Common myeloid progenitor, CD34-positive (primary cell): Measurements from ENCODE around the gene ACAP1.

Experiments
- CTCF ChIA-PET: fragments of 350-600 bp; sonication (Branson Sonifier 250); formaldehyde crosslinking; loops from one replicate; lab custom pipeline; 2021; ENCODE audit warnings: antibody characterized with exemption; lab: Charles Lee
- POLR2A ChIA-PET: fragments of 350-600 bp; sonication (Branson Sonifier 250); formaldehyde crosslinking; loops from one replicate; lab custom pipeline; 2021; ENCODE audit warnings: antibody characterized with exemption; lab: Charles Lee
- DNase-seq, 3 donors: peaks; one replicate each; pipeline versions ENCODE4 v3.0.0 to v3.0.0-alpha.2; 2013
- H3K27ac ChIP-seq, 2 experiments: 1 replicate in 1 of 2; 2 replicates in 1 of 2; pipeline ENCODE4 v1.7.0; 2013; ENCODE audit warnings: inconsistent platforms in 2 of 2, low read length in 2 of 2, mild to moderate bottlenecking in 2 of 2, low read depth in 1 of 2, moderate library complexity in 1 of 2; ENCODE audit not compliant: severe bottlenecking in 2 of 2, insufficient read depth in 1 of 2, poor library complexity in 1 of 2
- H3K27me3 ChIP-seq, 5 experiments: replicated peaks in 2 of 5; 1 replicate in 3 of 5; 2 replicates in 2 of 5; pipeline versions ENCODE4 v1.6.1 to v1.7.0; 2013; ENCODE audit warnings: low read length in 4 of 5, mild to moderate bottlenecking in 2 of 5, moderate library complexity in 2 of 5, inconsistent platforms in 1 of 5; ENCODE audit not compliant: insufficient read depth in 5 of 5, control insufficient read depth in 4 of 5
- H3K36me3 ChIP-seq, 4 experiments: 1 replicate in 2 of 4; 2 replicates in 2 of 4; pipeline versions ENCODE4 v1.6.1 to v1.7.0; 2013; ENCODE audit warnings: low read length in 3 of 4, control low read depth in 1 of 4, mild to moderate bottlenecking in 1 of 4; ENCODE audit not compliant: control insufficient read depth in 4 of 4, insufficient read depth in 4 of 4
- H3K4me1 ChIP-seq, 4 experiments: 1 replicate in 3 of 4; 2 replicates in 1 of 4; pipeline versions ENCODE4 v1.6.1 to v1.7.1; 2013; ENCODE audit warnings: low read length in 3 of 4, mild to moderate bottlenecking in 3 of 4, control low read depth in 1 of 4, inconsistent platforms in 1 of 4, moderate library complexity in 1 of 4; ENCODE audit not compliant: control insufficient read depth in 4 of 4, insufficient read depth in 4 of 4; ENCODE audit errors: control extremely low read depth in 1 of 4
- H3K4me3 ChIP-seq, 7 experiments: 1 replicate in 4 of 7; 2 replicates in 3 of 7; pipeline versions ENCODE4 v1.5.1 to v1.7.0; 2013; ENCODE audit warnings: mild to moderate bottlenecking in 7 of 7, low read length in 6 of 7, moderate library complexity in 6 of 7, inconsistent platforms in 2 of 7, low read depth in 2 of 7, control low read depth in 1 of 7; ENCODE audit not compliant: insufficient read depth in 4 of 7, control insufficient read depth in 1 of 7; ENCODE audit errors: extremely low read depth in 1 of 7
- H3K9me3 ChIP-seq, 5 experiments: 1 replicate in 4 of 5; 2 replicates in 1 of 5; pipeline versions ENCODE4 v1.6.1 to v1.7.1; 2013; ENCODE audit warnings: low read length in 4 of 5, mild to moderate bottlenecking in 2 of 5, inconsistent platforms in 1 of 5, low read depth in 1 of 5, moderate library complexity in 1 of 5; ENCODE audit not compliant: control insufficient read depth in 4 of 5, insufficient read depth in 2 of 5; ENCODE audit errors: control extremely low read depth in 1 of 5
- WGBS: methylation state at CpG from one replicate; pipeline ENCODE4 v1.1.5; 2013; ENCODE audit not compliant: insufficient coverage; 5-methylcytosine and 5-hydroxymethylcytosine counted together

The ACAP1 gene

GRCh38 chr17:7382901-7383300 lies 46.6 kb downstream of the ACAP1 start:
- Histone ChIP-seq H3K36me3 (peaks cover 0 to 2% (median 0%) of the 10 kb centered on the region in 4 experiments), H3K27ac (no peak overlapping the region), H3K9me3 (peaks cover 0 to 11% (median 3%) of the 10 kb centered on the region in 5 experiments), H3K27me3 (peaks cover 2 to 38% (median 23%) of the 10 kb centered on the region in 5 experiments), H3K4me3 (no peak overlapping the region), H3K4me1 (peaks cover 0 to 31% (median 18%) of the 10 kb centered on the region in 4 experiments)
- 98% methylated on average over 10 of the region's 10 CpGs for WGBS
- CTCF ChIA-PET: interaction anchor here (0.9 to 1.9 kb wide), 3 partner anchors 8 to 54 kb away, joined by 3 to 5 read pairs (median 5); no protein-coding TSS in a partner anchor
- POLR2A ChIA-PET: no interaction called here
- no peak for DNase-seq

DNA sequence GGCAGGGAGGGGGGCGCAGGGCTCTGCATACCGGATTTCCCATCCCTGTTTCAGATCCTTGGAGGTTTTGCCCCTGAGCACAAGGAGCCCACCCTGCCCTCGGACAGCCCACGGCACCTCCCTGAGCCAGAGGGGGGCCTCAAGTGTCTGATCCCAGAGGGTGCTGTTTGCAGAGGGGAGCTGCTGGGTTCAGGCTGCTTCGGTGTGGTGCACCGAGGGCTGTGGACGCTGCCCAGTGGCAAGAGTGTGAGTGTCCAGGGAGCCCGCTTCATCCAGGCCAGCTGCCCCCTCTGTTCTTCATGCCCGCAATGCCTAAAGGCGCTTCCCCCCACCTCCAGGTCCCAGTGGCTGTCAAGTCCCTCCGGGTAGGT lies 47.0 kb downstream of the ACAP1 start:
- Histone ChIP-seq H3K27ac (no peak overlapping the region), H3K4me3 (peak overlapping the region in 3 of 7 experiments; percentile 67 to 81 (median 70)), H3K36me3 (peaks cover 0 to 2% (median 0%) of the 10 kb centered on the region in 4 experiments), H3K9me3 (peaks cover 0 to 11% (median 3%) of the 10 kb centered on the region in 5 experiments), H3K4me1 (peaks cover 0 to 31% (median 18%) of the 10 kb centered on the region in 4 experiments), H3K27me3 (peaks cover 2 to 38% (median 23%) of the 10 kb centered on the region in 5 experiments)
- WGBS: 92% methylated on average over 10 of the region's 11 CpGs
- POLR2A ChIA-PET: interaction anchor here (0.5 kb wide), 1 partner anchor 266 kb away, joined by 4 read pairs; no protein-coding TSS in a partner anchor
- CTCF ChIA-PET: interaction anchor here (1.9 kb wide), 2 partner anchors 28 to 54 kb away, joined by 5 read pairs; no protein-coding TSS in a partner anchor
- DNase-seq: no peak

DNA sequence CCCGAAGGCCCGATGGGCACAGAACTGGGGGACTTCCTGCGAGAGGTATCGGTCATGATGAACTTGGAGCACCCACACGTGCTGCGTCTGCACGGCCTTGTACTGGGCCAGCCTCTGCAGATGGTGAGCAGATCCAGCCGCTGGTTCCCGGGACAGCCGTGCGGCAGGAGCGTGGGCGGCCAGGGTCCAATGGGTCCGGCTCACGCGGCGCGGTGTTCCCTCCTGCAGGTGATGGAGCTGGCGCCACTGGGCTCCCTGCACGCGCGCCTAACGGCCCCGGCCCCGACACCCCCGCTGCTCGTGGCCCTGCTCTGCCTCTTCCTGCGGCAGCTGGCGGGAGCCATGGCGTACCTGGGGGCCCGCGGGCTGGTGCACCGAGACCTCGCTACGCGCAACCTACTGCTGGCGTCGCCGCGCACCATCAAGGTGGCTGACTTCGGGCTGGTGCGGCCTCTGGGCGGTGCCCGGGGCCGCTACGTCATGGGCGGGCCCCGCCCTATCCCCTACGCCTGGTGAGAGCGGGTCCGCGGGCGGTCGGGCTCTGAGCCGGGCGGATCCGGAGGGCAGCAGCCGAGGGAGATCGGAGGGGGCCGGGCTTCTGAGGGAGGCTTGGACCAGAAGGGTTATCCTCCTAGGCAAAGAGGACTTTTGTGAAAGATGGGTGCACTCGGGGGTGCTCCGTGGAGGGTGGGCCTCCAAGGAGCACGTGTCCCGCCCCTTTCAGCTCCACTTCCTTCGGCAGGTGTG lies 47.6 kb downstream of the ACAP1 start:
- Histone ChIP-seq H3K36me3 (peaks cover 0 to 5% (median 2%) of the 10 kb centered on the region in 4 experiments), H3K4me3 (peak overlapping the region; percentile 48 to 81 (median 57)), H3K27me3 (peaks cover 2 to 38% (median 23%) of the 10 kb centered on the region in 5 experiments), H3K9me3 (peaks cover 0 to 11% (median 3%) of the 10 kb centered on the region in 5 experiments), H3K4me1 (peaks cover 0 to 31% (median 18%) of the 10 kb centered on the region in 4 experiments), H3K27ac (no peak overlapping the region)
- CTCF ChIA-PET: interaction anchor here (1.2 to 1.9 kb wide), 3 partner anchors 11 to 53 kb away, joined by 4 to 5 read pairs (median 5); no protein-coding TSS in a partner anchor
- DNase-seq: peak; percentile 53 to 76 (median 70)
- WGBS: 13% methylated on average over 62 of the region's 65 CpGs
- POLR2A ChIA-PET: interaction anchor here (0.5 to 1.1 kb wide), 2 partner anchors 28 to 265 kb away, joined by 4 read pairs; no protein-coding TSS in a partner anchor

DNA sequence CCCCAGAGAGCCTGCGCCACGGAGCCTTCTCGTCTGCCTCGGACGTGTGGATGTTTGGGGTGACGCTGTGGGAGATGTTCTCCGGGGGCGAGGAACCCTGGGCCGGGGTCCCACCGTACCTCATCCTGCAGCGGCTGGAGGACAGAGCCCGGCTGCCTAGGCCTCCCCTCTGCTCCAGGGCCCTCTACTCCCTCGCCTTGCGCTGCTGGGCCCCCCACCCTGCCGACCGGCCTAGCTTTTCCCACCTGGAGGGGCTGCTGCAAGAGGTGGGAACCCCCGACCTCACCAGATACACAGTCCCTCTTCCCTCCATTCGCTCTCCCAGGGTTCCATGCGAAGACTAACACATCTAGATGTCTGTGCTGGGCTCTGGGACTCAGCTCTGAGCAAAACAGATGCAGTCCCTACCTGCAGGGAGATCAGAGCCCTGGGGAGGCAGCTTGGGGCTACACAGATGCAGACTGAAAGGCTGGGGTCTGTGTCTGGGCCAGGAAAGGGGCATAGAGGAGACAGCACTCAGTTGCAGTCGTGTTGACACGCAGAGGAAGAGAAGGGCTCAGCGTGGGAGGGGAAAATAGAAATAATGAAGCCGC lies 48.3 kb downstream of the ACAP1 start:
- WGBS: 53% methylated on average over 22 of the region's 23 CpGs
- POLR2A ChIA-PET: interaction anchor here (0.7 to 1.1 kb wide), 2 partner anchors 18 to 29 kb away, joined by 3 to 4 read pairs; no protein-coding TSS in a partner anchor
- Histone ChIP-seq H3K4me3 (peak overlapping the region in 6 of 7 experiments; percentile 48 to 81 (median 62)), H3K9me3 (peaks cover 0 to 6% (median 0%) of the 10 kb centered on the region in 5 experiments), H3K27me3 (peaks cover under 1 to 38% (median 23%) of the 10 kb centered on the region in 5 experiments), H3K36me3 (peaks cover 0 to 10% (median 5%) of the 10 kb centered on the region in 4 experiments), H3K4me1 (peaks cover 0 to 31% (median 18%) of the 10 kb centered on the region in 4 experiments), H3K27ac (no peak overlapping the region)
- CTCF ChIA-PET: interaction anchor here (1.2 to 1.9 kb wide), 2 partner anchors 12 to 52 kb away, joined by 4 to 5 read pairs; no protein-coding TSS in a partner anchor
- DNase-seq: no peak

DNA sequence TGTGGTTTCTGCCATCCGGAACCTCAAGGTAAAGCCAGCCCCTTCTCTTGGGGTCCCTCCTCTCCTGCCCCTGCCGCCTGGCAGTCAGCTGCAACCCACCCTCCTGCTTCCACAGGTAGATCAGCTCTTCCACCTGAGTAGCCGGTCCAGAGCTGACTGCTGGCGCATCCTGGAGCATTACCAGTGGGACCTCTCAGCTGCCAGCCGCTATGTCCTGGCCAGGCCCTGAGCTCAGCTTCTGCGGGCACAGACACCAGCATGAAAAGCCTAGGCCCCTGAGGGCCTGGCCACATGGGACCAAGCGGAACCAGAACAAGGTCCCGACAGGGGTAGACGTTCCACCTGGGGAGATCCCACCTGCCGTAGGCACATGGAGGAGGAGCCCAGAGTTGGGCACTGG lies 52.5 kb downstream of the ACAP1 start:
- peaks cover 0 to 14% (median 12%) of the 10 kb centered on the region in 4 experiments for H3K4me1 ChIP-seq
- H3K9me3 ChIP-seq: no peaks in the 10 kb centered on the region
- peaks cover 0 to 20% (median 7%) of the 10 kb centered on the region in 4 experiments for H3K36me3 ChIP-seq
- ChIA-PET CTCF (interaction anchor here (1.7 kb wide), 1 partner anchor 19 kb away, joined by 3 read pairs; the partner anchor contains the start of gene NLGN2), POLR2A (no interaction called here)
- no peak overlapping the region for H3K27ac ChIP-seq
- peaks cover 0 to 5% (median 0%) of the 10 kb centered on the region in 5 experiments for H3K27me3 ChIP-seq
- WGBS: 97% methylated on average over 9 of the region's 10 CpGs
- no peak for DNase-seq
- H3K4me3 ChIP-seq: no peak overlapping the region

DNA sequence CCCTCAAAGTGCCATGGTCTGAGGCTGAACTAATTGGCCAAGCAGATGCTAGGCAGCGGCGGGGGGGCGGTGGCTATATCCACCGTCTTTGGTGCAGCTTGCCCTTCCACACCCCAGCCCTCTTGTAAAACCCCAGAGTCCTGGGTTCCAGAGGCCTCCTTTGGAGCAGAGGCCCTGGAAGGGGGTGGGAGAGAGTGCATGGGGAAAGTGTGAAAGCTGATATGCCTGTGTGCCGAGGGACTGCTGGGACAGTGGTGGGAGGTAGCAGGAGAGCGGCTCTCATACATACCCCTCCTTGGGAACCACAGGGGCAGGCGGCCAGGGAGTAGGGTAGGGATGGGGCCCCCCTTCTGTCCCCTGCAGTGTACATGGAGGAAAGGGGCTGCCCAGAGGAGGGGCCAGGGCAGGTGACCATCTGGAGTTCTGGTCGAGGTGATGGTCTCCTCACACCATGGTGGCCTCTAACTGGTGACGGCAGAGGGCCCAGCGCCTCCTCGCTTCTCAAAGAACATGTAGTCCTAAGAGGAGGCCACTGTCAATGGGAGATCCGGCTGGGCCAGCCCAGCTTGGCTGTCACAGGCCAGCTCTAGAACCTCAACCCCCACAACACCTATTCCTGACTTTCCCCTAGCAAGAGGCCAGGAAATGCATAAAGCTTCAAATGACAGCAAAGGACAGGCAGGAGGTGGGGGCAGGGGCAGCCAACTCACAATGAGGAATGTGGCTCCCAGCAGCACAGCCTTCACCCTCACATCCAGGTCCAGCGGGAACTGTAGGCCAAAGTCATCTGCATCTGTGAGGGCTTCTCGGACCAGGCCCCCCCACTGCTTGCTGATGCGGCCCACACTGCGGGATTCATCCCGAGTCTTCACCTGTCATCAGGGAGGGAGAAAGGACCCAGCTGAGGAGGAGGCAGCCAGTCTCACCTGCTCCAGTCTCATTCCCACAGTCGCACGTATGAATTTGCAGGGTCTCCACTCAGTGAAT lies 53.9 kb downstream of the ACAP1 start:
- ChIA-PET POLR2A (no interaction called here), CTCF (no interaction called here)
- Histone ChIP-seq H3K4me1 (peaks cover 0 to 19% (median 15%) of the 10 kb centered on the region in 4 experiments), H3K9me3 (no peaks in the 10 kb centered on the region), H3K36me3 (peaks cover 0 to 20% (median 7%) of the 10 kb centered on the region in 4 experiments), H3K27ac (no peak overlapping the region), H3K27me3 (no peaks in the 10 kb centered on the region), H3K4me3 (no peak overlapping the region)
- DNase-seq: no peak
- WGBS: 94% methylated on average over 9 of the region's 19 CpGs
